HG02884 (cell line): ENCODE results near the gene GBP4.
"Not testable (repeated sequence)": the region's sequence is repeated elsewhere in the genome, so short reads cannot be mapped to it uniquely, and the experiment has no call there.

Experiments
- ATAC-seq: cut with Tn5 transposase; IDR thresholded peaks from one replicate; pipeline ENCODE4 v1.9.1; 2021; ENCODE audit warnings: mild to moderate bottlenecking, moderate library complexity; ENCODE audit not compliant: unreplicated experiment

The GBP4 gene, protein sequence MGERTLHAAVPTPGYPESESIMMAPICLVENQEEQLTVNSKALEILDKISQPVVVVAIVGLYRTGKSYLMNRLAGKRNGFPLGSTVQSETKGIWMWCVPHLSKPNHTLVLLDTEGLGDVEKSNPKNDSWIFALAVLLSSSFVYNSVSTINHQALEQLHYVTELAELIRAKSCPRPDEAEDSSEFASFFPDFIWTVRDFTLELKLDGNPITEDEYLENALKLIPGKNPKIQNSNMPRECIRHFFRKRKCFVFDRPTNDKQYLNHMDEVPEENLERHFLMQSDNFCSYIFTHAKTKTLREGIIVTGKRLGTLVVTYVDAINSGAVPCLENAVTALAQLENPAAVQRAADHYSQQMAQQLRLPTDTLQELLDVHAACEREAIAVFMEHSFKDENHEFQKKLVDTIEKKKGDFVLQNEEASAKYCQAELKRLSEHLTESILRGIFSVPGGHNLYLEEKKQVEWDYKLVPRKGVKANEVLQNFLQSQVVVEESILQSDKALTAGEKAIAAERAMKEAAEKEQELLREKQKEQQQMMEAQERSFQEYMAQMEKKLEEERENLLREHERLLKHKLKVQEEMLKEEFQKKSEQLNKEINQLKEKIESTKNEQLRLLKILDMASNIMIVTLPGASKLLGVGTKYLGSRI

DNA sequence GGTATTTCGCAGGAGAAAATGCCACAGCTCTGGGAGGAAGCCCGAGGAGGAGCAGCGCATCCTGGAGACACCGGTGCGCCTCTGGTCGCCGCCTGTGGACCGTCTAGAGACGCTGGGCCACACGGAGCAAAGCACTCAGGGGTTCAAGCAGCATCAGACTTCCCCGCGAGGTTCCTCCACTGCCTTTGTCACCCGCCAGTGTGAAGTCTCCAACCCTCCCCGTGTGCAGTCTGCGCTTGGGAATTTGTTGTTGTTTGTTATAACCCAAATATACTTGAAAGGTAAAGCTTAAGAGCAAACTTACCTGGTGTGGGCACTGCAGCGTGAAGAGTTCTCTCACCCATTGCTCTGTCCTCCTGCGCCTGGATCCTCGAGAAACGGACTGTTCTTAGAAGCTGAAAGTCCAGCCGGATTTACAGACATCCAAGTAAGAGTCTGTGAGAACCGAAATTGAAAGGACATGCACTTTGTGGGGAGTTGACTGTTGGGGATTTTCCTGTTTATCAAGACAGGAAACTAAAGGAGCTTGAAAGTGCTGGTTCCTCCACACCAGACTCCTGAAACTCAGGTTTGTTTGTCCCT, at the start of gene GBP4:
TSS of gene GBP4 (minus strand) at position 452 of the 582 bp plus-strand sequence. CDS start at position 344, 108 bp downstream.
- peak; percentile 49 for ATAC-seq

- no peak for ATAC-seq
Observed at GRCh38 chr1:89243046-89243445, 44.3 kb upstream of the GBP4 start.

- ATAC-seq, result no peak
Observed at GRCh38 chr1:89221341-89221740, 22.6 kb upstream of the GBP4 start.

GRCh38 chr1:89219851-89220250, 21.1 kb upstream of the GBP4 start:
- not testable (repeated sequence) for ATAC-seq

GRCh38 chr1:89218941-89219340, 20.2 kb upstream of the GBP4 start:
- ATAC-seq, result not testable (repeated sequence)

DNA sequence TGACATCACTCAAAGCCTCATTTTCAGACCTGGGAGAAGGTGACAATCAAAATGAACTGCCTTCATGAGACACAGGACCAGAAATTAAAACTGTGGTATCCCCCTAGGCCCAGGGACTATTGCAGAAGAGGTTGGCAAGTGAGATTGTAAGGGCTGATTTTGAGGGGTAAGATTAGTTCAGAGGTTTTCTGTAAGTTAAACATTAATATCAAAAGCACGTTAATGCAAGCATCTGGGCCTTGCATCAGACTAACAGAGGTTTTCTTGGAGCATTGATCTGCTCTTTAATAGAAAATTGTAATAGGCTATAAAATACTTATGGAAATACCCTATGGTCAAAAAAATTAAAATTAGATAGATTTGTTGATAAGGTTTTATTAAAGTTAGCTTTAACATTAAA, 14.6 kb upstream of the GBP4 start:
- ATAC-seq, result no peak

GRCh38 chr1:89211035-89211634, 12.4 kb upstream of the GBP4 start:
- ATAC-seq, result no peak

GRCh38 chr1:89206373-89206772, 7.6 kb upstream of the GBP4 start:
- no peak for ATAC-seq

- no peak for ATAC-seq
Observed at GRCh38 chr1:89203166-89203565, 4.4 kb upstream of the GBP4 start.

- ATAC-seq, result peak; percentile 54
Observed at GRCh38 chr1:89201106-89201794, 2.5 kb upstream of the GBP4 start.

DNA sequence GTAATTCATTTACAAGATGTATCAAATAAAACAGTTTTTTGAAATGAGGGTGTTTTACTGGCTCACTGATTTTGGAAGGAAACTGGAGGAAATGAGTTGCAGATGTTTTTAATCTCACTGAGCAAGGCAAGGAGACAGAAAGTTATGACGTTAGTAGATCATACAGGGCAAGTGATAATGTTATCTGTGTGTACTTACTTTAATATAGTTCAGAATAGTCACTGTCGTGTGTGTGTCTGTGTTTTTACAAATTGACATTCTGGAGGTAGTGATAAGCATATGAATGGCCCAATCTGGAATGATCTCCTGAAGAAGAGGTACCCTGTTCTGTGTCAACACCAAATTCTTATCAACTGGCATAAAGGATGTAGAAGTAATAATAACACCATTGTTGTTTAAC, 1.9 kb upstream of the GBP4 start:
- no peak for ATAC-seq

GRCh38 chr1:89199525-89200031, 836 bp upstream of the GBP4 start:
- no peak for ATAC-seq

DNA sequence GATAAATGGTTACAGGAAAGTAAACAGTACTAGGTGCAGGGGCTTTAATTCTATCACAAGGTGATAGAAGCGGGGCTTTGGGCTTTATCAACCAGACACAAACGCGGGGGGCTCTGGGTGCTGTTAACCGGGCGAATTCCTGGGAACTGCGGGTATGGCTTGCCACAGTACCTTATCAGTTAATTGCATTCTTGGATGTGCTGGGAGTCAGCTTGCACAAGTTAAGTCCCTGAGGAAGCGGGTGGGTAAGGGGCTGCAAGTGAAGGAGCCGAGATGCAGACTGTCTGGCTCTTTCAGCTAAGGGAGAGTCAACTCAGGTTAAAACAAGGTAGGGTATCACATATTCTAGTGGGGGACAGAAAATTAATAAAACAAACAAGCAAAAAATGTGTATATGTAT, 661 bp downstream of the GBP4 start:
- ATAC-seq, result peak; percentile 4

DNA sequence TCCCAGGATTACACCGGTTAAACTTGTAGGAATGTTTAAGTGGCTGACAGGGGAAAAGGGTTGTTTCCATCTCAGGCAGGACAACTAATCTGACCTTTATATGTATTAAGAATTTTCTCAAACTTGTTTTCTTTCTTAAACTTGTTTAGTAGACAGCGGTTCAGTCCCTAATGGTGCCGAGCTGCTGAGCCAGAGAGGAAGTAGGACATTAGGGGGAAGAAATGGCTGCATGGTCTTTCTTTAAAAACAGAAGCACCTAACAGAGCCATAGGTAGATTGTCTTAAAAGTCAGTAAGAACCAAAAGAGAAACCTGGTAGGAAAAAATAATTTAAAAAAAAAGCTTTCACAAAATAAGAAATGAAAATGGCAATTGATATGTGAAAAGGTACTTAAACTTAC, 3.3 kb downstream of the GBP4 start:
- ATAC-seq, result no peak

GRCh38 chr1:89191314-89191713, 7.4 kb downstream of the GBP4 start:
- ATAC-seq, result no peak

GRCh38 chr1:89190017-89190416, 8.7 kb downstream of the GBP4 start:
- ATAC-seq, result no peak

GRCh38 chr1:89179343-89179742, 19.4 kb downstream of the GBP4 start:
- no peak for ATAC-seq

DNA sequence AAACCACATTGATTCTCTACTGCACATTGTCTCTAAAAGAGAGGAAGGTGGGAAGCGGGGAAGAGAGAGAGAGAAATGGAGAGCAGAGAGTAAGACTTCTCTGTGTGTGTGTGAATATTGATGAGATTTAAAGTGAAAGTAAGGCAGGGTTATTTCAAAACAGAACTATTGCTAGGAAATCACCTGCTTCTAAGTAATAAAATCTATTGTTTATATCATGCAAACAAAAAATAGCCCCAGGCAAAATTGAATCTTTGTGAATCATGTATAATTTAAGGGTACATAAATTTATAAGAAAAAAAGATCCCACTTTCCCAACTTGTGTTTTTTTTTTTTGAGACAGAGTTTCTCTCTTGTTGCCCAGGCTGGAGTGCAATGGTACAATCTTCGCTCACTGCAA, 21.8 kb downstream of the GBP4 start:
- ATAC-seq, result no peak

- no peak for ATAC-seq
Observed at GRCh38 chr1:89175601-89176256, 23.0 kb downstream of the GBP4 start, which contains the start of gene GBP7. TSS of gene GBP7 (minus strand) at chr1:89176003. CDS start at chr1:89171935, 4,068 bp downstream.

DNA sequence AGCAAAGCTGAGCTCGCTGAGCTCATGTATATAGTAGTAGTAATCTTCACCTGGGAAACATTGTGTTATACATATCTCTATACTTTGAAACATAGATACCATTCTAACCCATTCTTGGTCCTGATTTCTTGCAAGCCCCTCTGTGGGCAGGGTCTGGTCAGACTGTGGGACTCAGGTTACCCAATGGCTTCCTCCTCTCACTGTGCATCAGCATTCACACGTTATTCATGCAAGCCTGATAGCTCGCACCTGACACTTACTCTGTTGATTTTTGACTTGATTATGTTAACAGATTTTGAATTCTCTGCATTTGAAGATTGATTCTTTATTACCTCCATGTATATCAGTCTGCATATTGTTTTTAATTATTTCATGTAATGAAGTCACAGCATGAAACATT, 24.3 kb downstream of the GBP4 start:
- ATAC-seq, result no peak
